Ishikawa (cell line): ENCODE data around the gene SLIT3.

Experiments
- CEBPB ChIP-seq: IDR thresholded peaks from 2 replicates; pipeline ENCODE4 v1.6.1; 2012
- FOXM1 ChIP-seq: IDR thresholded peaks from 2 replicates; pipeline ENCODE4 v1.6.1; 2012; ENCODE audit warnings: low read depth, borderline replicate concordance
- RAD21 ChIP-seq: IDR thresholded peaks from 2 replicates; pipeline ENCODE4 v1.6.1; 2012; ENCODE audit warnings: low read depth
- REST ChIP-seq: IDR thresholded peaks from 2 replicates; pipeline ENCODE4 v1.6.1; 2012; ENCODE audit warnings: low read depth, mild to moderate bottlenecking
- TCF12 ChIP-seq: IDR thresholded peaks from 2 replicates; pipeline ENCODE4 v1.6.1; 2012; ENCODE audit warnings: low read depth
- YY1 ChIP-seq: IDR thresholded peaks from 2 replicates; pipeline ENCODE4 v1.6.1; 2012; ENCODE audit warnings: low read depth

DNA sequence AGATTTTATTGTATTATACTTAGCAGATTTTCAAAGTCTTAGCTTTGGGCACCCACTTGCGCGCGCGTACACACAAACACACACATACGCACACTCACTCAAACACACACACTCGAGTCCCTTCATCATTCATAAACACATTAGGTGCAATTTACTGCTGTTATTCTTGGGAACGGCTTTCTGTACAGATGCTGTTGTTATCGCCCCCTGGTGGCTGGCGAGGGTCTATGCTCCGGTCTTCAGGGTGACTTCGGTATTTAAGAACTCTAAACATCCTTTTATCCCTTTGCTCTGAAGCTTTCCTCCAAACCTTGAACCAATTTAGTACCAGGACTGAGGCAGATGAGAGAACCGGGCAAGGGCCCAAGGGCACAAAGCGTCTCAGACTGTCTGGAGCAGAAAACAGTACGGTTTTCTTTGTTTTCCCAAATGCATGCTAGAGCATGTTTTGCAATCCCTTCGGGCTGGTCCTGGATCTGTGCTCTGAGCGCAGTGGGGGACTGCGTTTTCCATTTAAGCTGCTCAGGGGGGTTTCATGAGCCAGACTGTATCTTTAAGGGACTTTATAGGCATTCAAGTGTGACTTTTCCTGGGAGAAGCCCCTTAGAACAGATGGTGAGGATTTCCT, 1.7 kb upstream of the SLIT3 start:
- TF ChIP-seq CEBPB = peak; percentile 57; the same call in 1 of the 2 replicates
- TF ChIP-seq YY1 = no peak
- TF ChIP-seq REST = no peak
- no peak for TF ChIP-seq FOXM1
- TF ChIP-seq RAD21 = peak; percentile 83
- TF ChIP-seq TCF12 = no peak
